Measurements from ENCODE around the gene TKFC. TPM values are rescaled to one million over a fixed set of nuclear protein-coding genes. Genes with fewer than 3 reads are reported as not detected.
A peak's percentile ranks its signal among the peaks of the same experiment; 100 is the strongest.

TKFC gene
- total RNA-seq, 1 experiment from 2014 or later, result 79.6 TPM

DNA sequence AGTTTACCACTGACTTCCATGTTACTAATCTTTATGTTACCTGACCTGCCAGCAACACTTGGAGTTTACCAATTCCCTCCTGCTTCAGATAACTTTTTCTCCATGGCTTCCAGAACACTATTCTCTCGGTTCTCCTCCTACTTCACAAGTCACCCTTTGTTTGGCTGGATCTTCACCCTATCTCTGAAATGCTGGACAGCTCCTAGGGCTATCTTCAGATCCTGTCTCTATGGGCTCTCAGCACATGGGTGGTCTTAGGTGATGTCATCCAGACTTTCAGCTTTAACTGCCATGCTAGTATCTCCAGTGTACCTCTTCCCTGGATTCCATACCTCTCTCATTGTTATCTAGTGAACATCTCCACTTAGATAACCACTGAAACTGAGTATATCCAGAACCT, 25.7 kb upstream of the TKFC start:
- DNase-seq (ENCODE audit: low read depth, low spot score) (no peak), ATAC-seq (no peak)
- H3K36me3 ChIP-seq (ENCODE audit: control insufficient read depth, insufficient read depth, low read length), result peaks cover 42% of the 10 kb centered on the region
- H3K27me3 ChIP-seq (ENCODE audit: control insufficient read depth, insufficient read depth, low read length), result no peaks in the 10 kb centered on the region
- no peaks in the 10 kb centered on the region for H3K9me3 ChIP-seq (ENCODE audit: control insufficient read depth, insufficient read depth, low read depth, low read length)
- no peak overlapping the region for H3K4me3 ChIP-seq (ENCODE audit: low read depth in 2 of 2, low read length in 2 of 2)
- TF ChIP-seq, protein P1, sequence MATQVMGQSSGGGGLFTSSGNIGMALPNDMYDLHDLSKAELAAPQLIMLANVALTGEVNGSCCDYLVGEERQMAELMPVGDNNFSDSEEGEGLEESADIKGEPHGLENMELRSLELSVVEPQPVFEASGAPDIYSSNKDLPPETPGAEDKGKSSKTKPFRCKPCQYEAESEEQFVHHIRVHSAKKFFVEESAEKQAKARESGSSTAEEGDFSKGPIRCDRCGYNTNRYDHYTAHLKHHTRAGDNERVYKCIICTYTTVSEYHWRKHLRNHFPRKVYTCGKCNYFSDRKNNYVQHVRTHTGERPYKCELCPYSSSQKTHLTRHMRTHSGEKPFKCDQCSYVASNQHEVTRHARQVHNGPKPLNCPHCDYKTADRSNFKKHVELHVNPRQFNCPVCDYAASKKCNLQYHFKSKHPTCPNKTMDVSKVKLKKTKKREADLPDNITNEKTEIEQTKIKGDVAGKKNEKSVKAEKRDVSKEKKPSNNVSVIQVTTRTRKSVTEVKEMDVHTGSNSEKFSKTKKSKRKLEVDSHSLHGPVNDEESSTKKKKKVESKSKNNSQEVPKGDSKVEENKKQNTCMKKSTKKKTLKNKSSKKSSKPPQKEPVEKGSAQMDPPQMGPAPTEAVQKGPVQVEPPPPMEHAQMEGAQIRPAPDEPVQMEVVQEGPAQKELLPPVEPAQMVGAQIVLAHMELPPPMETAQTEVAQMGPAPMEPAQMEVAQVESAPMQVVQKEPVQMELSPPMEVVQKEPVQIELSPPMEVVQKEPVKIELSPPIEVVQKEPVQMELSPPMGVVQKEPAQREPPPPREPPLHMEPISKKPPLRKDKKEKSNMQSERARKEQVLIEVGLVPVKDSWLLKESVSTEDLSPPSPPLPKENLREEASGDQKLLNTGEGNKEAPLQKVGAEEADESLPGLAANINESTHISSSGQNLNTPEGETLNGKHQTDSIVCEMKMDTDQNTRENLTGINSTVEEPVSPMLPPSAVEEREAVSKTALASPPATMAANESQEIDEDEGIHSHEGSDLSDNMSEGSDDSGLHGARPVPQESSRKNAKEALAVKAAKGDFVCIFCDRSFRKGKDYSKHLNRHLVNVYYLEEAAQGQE (IDR thresholded peaks at IDR 0.05; ENCODE audit: insufficient read depth in 1 of 2, low read depth in 2 of 2, low read length in 1 of 2), result peak in 1 of 2 experiments; percentile 64; a peak in 1 of 4 replicates
- TF ChIP-seq TCF7L2 (IDR thresholded peaks at IDR 0.05; ENCODE audit: low read depth, low read length) (no peak), POLR2AphosphoS5 (IDR thresholded peaks at IDR 0.05; ENCODE audit: low read depth, low read length) (no peak)
- TF ChIP-seq, protein P2, sequence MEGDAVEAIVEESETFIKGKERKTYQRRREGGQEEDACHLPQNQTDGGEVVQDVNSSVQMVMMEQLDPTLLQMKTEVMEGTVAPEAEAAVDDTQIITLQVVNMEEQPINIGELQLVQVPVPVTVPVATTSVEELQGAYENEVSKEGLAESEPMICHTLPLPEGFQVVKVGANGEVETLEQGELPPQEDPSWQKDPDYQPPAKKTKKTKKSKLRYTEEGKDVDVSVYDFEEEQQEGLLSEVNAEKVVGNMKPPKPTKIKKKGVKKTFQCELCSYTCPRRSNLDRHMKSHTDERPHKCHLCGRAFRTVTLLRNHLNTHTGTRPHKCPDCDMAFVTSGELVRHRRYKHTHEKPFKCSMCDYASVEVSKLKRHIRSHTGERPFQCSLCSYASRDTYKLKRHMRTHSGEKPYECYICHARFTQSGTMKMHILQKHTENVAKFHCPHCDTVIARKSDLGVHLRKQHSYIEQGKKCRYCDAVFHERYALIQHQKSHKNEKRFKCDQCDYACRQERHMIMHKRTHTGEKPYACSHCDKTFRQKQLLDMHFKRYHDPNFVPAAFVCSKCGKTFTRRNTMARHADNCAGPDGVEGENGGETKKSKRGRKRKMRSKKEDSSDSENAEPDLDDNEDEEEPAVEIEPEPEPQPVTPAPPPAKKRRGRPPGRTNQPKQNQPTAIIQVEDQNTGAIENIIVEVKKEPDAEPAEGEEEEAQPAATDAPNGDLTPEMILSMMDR (IDR thresholded peaks at IDR 0.05), result no peak
- no TSS peak for BruUV-seq (replicated peaks)
- H3K27ac ChIP-seq (ENCODE audit: low read length), result no peak overlapping the region
- in situ Hi-C loops (cut with HindIII; ENCODE audit: low pct_unique_long_range_greater_than_20kb, low sequenced_read_pairs) (no loop called here), intact Hi-C loops (cut with micrococcal nuclease; ENCODE audit: unreplicated experiment) (no loop called here)
- CTCF ChIA-PET, result no interaction called here
- no peaks in the 10 kb centered on the region for H3K4me1 ChIP-seq (ENCODE audit: control insufficient read depth, insufficient read depth, low read length)
- POLR2A ChIA-PET, result no interaction called here

DNA sequence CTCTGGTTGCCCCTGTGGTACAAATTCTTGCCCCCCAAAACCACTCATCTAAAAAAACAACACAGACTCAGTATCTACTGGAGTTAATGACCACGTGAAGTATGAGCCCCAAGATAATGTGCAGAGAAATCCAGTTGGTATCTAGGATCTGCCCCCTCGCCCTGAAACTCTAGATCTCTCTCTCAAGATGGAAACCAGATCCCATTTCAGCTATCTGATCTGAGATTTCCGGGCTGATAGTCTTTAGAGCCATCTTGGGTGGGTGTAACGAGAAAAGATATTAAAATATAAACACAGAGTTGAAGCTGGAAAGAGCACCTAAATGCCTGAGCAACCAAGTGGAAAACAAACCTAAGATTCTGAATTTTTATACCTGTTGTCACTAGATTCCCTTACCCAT, 23.9 kb upstream of the TKFC start:
- ATAC-seq (no peak), DNase-seq (ENCODE audit: low read depth, low spot score) (no peak)
- POLR2A ChIA-PET, result no interaction called here
- no peak for TF ChIP-seq SIN3A (IDR thresholded peaks at IDR 0.05; ENCODE audit: borderline replicate concordance, insufficient read depth, low read depth, low read length)
- TF ChIP-seq, protein P1 (IDR thresholded peaks at IDR 0.05; ENCODE audit: insufficient read depth in 1 of 2, low read depth in 2 of 2, low read length in 1 of 2), result no peak
- no peak for TF ChIP-seq POLR2AphosphoS5 (IDR thresholded peaks at IDR 0.05; ENCODE audit: low read depth, low read length)
- TF ChIP-seq TCF7L2 (IDR thresholded peaks at IDR 0.05; ENCODE audit: low read depth, low read length), result no peak
- TF ChIP-seq, protein P2 (IDR thresholded peaks at IDR 0.05), result no peak
- no peaks in the 10 kb centered on the region for H3K9me3 ChIP-seq (ENCODE audit: control insufficient read depth, insufficient read depth, low read depth, low read length)
- H3K36me3 ChIP-seq (ENCODE audit: control insufficient read depth, insufficient read depth, low read length), result peaks cover 48% of the 10 kb centered on the region
- H3K27me3 ChIP-seq (ENCODE audit: control insufficient read depth, insufficient read depth, low read length), result no peaks in the 10 kb centered on the region
- no peak overlapping the region for H3K4me3 ChIP-seq (ENCODE audit: low read depth in 2 of 2, low read length in 2 of 2)
- no peaks in the 10 kb centered on the region for H3K4me1 ChIP-seq (ENCODE audit: control insufficient read depth, insufficient read depth, low read length)
- H3K27ac ChIP-seq (ENCODE audit: low read length), result no peak overlapping the region
- in situ Hi-C loops (cut with HindIII; ENCODE audit: low pct_unique_long_range_greater_than_20kb, low sequenced_read_pairs) (no loop called here), intact Hi-C loops (cut with micrococcal nuclease; ENCODE audit: unreplicated experiment) (no loop called here)
- BruUV-seq (replicated peaks), result no TSS peak
- CTCF ChIA-PET, result no interaction called here
